ENCODE data around the gene HS3ST6.
"Not testable (repeated sequence)": the region's sequence is repeated elsewhere in the genome, so short reads cannot be mapped to it uniquely, and the experiment has no call there.

The HS3ST6 gene

GRCh38 chr16:1930338-1930720, 12.1 kb upstream of the HS3ST6 start:
- Histone ChIP-seq H3K36me3 (ENCODE audit: control insufficient read depth, insufficient read depth, low read length) (no peaks in the 10 kb centered on the region), H3K9ac (ENCODE audit: low read length) (no peak overlapping the region), H3K27me3 (ENCODE audit: control insufficient read depth, insufficient read depth, low read length) (peaks cover 3% of the 10 kb centered on the region), H3K4me1 (ENCODE audit: control insufficient read depth, insufficient read depth, low read length) (peaks cover 2% of the 10 kb centered on the region), H3K4me3 (ENCODE audit: low read length) (no peak overlapping the region), H3K9me3 (ENCODE audit: control insufficient read depth, low read length) (no peaks in the 10 kb centered on the region)

GRCh38 chr16:1929578-1930337, 11.5 kb upstream of the HS3ST6 start:
- H3K36me3 ChIP-seq (ENCODE audit: control insufficient read depth, insufficient read depth, low read length): no peaks in the 10 kb centered on the region
- peak overlapping the region; percentile 18 for H3K9ac ChIP-seq (ENCODE audit: low read length)
- no peaks in the 10 kb centered on the region for H3K4me1 ChIP-seq (ENCODE audit: control insufficient read depth, insufficient read depth, low read length)
- no peaks in the 10 kb centered on the region for H3K9me3 ChIP-seq (ENCODE audit: control insufficient read depth, low read length)
- no peak overlapping the region for H3K4me3 ChIP-seq (ENCODE audit: low read length)
- peaks cover 3% of the 10 kb centered on the region for H3K27me3 ChIP-seq (ENCODE audit: control insufficient read depth, insufficient read depth, low read length)

GRCh38 chr16:1929105-1929504, 10.9 kb upstream of the HS3ST6 start:
- Histone ChIP-seq H3K4me3 (ENCODE audit: low read length) (no peak overlapping the region), H3K36me3 (ENCODE audit: control insufficient read depth, insufficient read depth, low read length) (no peaks in the 10 kb centered on the region), H3K9ac (ENCODE audit: low read length) (peak overlapping the region; percentile 18), H3K4me1 (ENCODE audit: control insufficient read depth, insufficient read depth, low read length) (no peaks in the 10 kb centered on the region), H3K27me3 (ENCODE audit: control insufficient read depth, insufficient read depth, low read length) (peaks cover 6% of the 10 kb centered on the region), H3K9me3 (ENCODE audit: control insufficient read depth, low read length) (no peaks in the 10 kb centered on the region)

DNA sequence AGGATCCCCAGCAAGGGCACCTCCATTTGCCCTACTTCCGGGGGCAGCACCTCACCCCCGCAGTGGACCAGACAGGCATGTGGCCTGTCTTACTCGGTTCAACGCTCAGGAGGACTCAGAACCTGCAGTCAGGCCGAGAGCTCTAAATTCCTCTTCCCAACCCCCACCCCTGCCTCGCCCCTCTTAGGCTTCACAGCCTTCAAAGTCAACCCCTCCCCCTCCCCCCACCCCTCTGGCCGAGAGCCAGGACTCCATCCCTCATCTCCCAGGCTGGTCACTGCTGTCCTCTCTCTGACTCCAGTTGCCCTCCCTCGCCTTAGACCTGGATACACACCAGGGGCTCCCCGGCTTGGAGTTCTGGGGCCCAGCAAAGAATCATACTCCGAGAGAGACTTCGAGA, 8.1 kb upstream of the HS3ST6 start:
- Histone ChIP-seq H3K4me3 (ENCODE audit: low read length) (no peak overlapping the region), H3K9me3 (ENCODE audit: control insufficient read depth, low read length) (no peaks in the 10 kb centered on the region), H3K36me3 (ENCODE audit: control insufficient read depth, insufficient read depth, low read length) (no peaks in the 10 kb centered on the region), H3K4me1 (ENCODE audit: control insufficient read depth, insufficient read depth, low read length) (peaks cover 9% of the 10 kb centered on the region), H3K9ac (ENCODE audit: low read length) (no peak overlapping the region), H3K27me3 (ENCODE audit: control insufficient read depth, insufficient read depth, low read length) (peaks cover 29% of the 10 kb centered on the region)

- no peak overlapping the region for H3K4me3 ChIP-seq (ENCODE audit: low read length)
- no peaks in the 10 kb centered on the region for H3K9me3 ChIP-seq (ENCODE audit: control insufficient read depth, low read length)
- H3K27me3 ChIP-seq (ENCODE audit: control insufficient read depth, insufficient read depth, low read length): peaks cover 51% of the 10 kb centered on the region
- H3K9ac ChIP-seq (ENCODE audit: low read length): no peak overlapping the region
- peaks cover 9% of the 10 kb centered on the region for H3K4me1 ChIP-seq (ENCODE audit: control insufficient read depth, insufficient read depth, low read length)
- H3K36me3 ChIP-seq (ENCODE audit: control insufficient read depth, insufficient read depth, low read length): no peaks in the 10 kb centered on the region
These were observed 5.9 kb upstream of the HS3ST6 start for GRCh38 chr16:1924095-1924494.

- Histone ChIP-seq H3K4me3 (ENCODE audit: low read length) (no peak overlapping the region), H3K36me3 (ENCODE audit: control insufficient read depth, insufficient read depth, low read length) (no peaks in the 10 kb centered on the region), H3K9me3 (ENCODE audit: control insufficient read depth, low read length) (no peaks in the 10 kb centered on the region), H3K9ac (ENCODE audit: low read length) (no peak overlapping the region), H3K27me3 (ENCODE audit: control insufficient read depth, insufficient read depth, low read length) (peaks cover 57% of the 10 kb centered on the region), H3K4me1 (ENCODE audit: control insufficient read depth, insufficient read depth, low read length) (peaks cover 9% of the 10 kb centered on the region)
These were observed 5.3 kb upstream of the HS3ST6 start for GRCh38 chr16:1923299-1924034.

DNA sequence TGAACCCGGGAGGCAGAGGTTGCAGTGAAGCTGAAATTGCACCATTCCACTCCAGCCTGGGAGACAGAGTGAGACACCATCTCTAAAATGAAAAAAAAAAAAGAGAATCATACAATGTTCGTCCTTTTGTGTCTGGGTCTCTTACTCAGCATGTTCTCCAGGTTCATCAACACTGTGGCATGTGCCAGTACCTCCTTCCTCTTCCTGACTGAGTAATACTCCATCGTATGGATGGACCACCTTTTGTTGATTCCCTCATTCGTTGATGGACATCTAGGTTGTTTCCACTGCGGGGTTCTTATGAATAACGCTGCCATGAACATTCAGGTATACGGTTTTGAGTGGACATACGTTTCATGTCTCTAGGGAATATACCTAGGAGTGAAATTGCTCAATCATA, 4.1 kb upstream of the HS3ST6 start:
- H3K4me1 ChIP-seq (ENCODE audit: control insufficient read depth, insufficient read depth, low read length): peaks cover 13% of the 10 kb centered on the region
- H3K36me3 ChIP-seq (ENCODE audit: control insufficient read depth, insufficient read depth, low read length): no peaks in the 10 kb centered on the region
- H3K9ac ChIP-seq (ENCODE audit: low read length): no peak overlapping the region
- H3K27me3 ChIP-seq (ENCODE audit: control insufficient read depth, insufficient read depth, low read length): peaks cover 63% of the 10 kb centered on the region
- H3K9me3 ChIP-seq (ENCODE audit: control insufficient read depth, low read length): no peaks in the 10 kb centered on the region
- no peak overlapping the region for H3K4me3 ChIP-seq (ENCODE audit: low read length)

DNA sequence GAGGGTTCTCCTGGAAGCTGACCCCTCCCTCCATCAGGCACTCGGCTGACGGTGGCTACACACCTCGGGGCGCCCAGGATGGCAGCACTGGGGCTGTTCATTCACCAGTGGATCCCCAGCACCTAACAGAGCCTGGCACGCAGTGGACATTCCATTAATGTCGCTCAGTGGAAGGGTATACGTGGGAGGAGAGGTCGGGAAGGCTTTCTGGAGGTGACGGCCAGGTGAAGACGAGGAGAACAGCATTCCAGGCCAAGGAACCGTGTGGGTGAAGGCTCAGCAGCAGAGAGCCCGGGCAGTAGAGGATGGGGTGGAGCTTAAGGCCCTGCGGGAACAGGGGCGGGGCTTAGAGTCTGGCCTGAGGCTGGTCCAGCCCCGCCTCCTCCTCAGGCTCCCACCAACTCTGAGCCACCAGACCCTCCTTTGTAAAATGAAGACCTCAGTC, 2.5 kb upstream of the HS3ST6 start:
- Histone ChIP-seq H3K9ac (ENCODE audit: low read length) (no peak overlapping the region), H3K36me3 (ENCODE audit: control insufficient read depth, insufficient read depth, low read length) (no peaks in the 10 kb centered on the region), H3K9me3 (ENCODE audit: control insufficient read depth, low read length) (no peaks in the 10 kb centered on the region), H3K4me3 (ENCODE audit: low read length) (no peak overlapping the region), H3K4me1 (ENCODE audit: control insufficient read depth, insufficient read depth, low read length) (peaks cover 15% of the 10 kb centered on the region), H3K27me3 (ENCODE audit: control insufficient read depth, insufficient read depth, low read length) (peaks cover 76% of the 10 kb centered on the region)

DNA sequence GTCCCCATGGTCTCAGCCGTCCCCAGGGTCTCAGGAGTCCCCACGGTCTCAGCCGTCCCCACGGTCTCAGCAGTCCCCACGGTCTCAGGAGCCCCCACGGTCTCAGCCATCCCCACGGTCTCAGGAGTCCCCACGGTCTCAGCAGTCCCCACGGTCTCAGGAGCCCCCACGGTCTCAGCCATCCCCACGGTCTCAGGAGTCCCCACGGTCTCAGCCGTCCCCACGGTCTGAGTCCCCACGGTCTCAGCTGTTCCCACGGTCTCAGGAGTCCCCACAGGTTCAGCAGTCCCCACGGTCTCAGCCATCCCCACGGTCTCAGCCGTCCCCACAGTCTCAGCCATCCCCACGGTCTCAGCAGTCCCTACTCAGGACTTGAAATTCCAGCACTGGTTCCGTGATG, 1.9 kb upstream of the HS3ST6 start:
- H3K9ac ChIP-seq (ENCODE audit: low read length); H3K4me3 ChIP-seq (ENCODE audit: low read length); H3K36me3 ChIP-seq (ENCODE audit: control insufficient read depth, insufficient read depth, low read length); H3K9me3 ChIP-seq (ENCODE audit: control insufficient read depth, low read length): not testable (repeated sequence)
- H3K27me3 ChIP-seq (ENCODE audit: control insufficient read depth, insufficient read depth, low read length): peaks cover 78% of the 10 kb centered on the region
- H3K4me1 ChIP-seq (ENCODE audit: control insufficient read depth, insufficient read depth, low read length): peaks cover 15% of the 10 kb centered on the region

DNA sequence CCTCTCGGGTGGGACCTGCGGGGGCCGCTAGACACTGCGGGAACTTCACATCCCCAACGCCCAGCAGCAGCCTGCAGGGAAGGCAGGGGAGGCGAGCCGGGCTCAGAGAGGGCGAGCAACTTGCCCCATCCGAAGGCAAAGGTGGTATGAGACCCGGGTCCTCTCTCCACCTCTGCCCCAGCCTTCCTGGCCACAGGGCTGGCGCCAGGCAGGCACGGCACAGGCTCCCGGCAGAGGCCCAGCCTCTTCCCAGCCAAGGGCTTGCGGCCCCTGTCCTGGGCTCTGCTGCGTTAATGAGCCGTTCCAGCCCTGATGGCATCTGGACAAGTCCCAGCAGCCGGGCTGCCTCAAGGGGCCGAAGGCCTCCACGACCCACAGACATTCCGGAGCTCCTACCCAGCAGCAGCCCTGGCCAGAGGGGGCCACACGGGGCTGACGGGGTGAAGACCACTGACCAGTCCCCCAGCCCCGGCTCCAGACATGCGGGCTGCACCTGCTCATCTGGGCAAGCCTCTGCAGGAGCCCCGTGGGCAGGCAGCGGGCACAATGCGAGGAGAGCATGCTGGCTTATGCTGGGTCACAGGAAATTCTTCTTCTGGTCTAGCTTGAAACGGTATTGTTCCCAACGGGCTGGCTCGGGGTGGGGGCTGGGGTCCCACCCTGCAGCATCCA, 1.2 kb upstream of the HS3ST6 start:
- Histone ChIP-seq H3K27me3 (ENCODE audit: control insufficient read depth, insufficient read depth, low read length) (peaks cover 82% of the 10 kb centered on the region), H3K9ac (ENCODE audit: low read length) (no peak overlapping the region), H3K4me1 (ENCODE audit: control insufficient read depth, insufficient read depth, low read length) (peaks cover 19% of the 10 kb centered on the region), H3K4me3 (ENCODE audit: low read length) (no peak overlapping the region), H3K9me3 (ENCODE audit: control insufficient read depth, low read length) (no peaks in the 10 kb centered on the region), H3K36me3 (ENCODE audit: control insufficient read depth, insufficient read depth, low read length) (no peaks in the 10 kb centered on the region)

- H3K9ac ChIP-seq (ENCODE audit: low read length): no peak overlapping the region
- no peaks in the 10 kb centered on the region for H3K36me3 ChIP-seq (ENCODE audit: control insufficient read depth, insufficient read depth, low read length)
- peaks cover 27% of the 10 kb centered on the region for H3K4me1 ChIP-seq (ENCODE audit: control insufficient read depth, insufficient read depth, low read length)
- H3K9me3 ChIP-seq (ENCODE audit: control insufficient read depth, low read length): no peaks in the 10 kb centered on the region
- H3K27me3 ChIP-seq (ENCODE audit: control insufficient read depth, insufficient read depth, low read length): peaks cover 66% of the 10 kb centered on the region
- H3K4me3 ChIP-seq (ENCODE audit: low read length): no peak overlapping the region
These were observed 407 bp downstream of the HS3ST6 start for GRCh38 chr16:1917665-1918350.
